Activated naive CD4-positive, alpha-beta T cell (primary cell): Measurements from ENCODE around the gene GALNT6.

ENCODE experiments used
- DNase-seq, 4 experiments: peaks; one replicate each; lab custom pipeline; 2025; lab: John Stamatoyannopoulos, UW

GALNT6 gene

GRCh38 chr12:51404627-51405026, 13.4 kb upstream of the GALNT6 start:
- no peak for DNase-seq

GRCh38 chr12:51403681-51404136, 12.5 kb upstream of the GALNT6 start:
- no peak for DNase-seq

GRCh38 chr12:51403159-51403558, 12.0 kb upstream of the GALNT6 start:
- DNase-seq, result no peak

- no peak for DNase-seq
These were observed 10.7 kb upstream of the GALNT6 start for GRCh38 chr12:51401900-51402299.

GRCh38 chr12:51401486-51401885, 10.3 kb upstream of the GALNT6 start:
- no peak for DNase-seq

GRCh38 chr12:51401020-51401419, 9.8 kb upstream of the GALNT6 start:
- no peak for DNase-seq

GRCh38 chr12:51399891-51400290, 8.7 kb upstream of the GALNT6 start:
- DNase-seq, result no peak

GRCh38 chr12:51397670-51398069, 6.5 kb upstream of the GALNT6 start:
- DNase-seq, result no peak

- no peak for DNase-seq
These were observed 4.4 kb upstream of the GALNT6 start for GRCh38 chr12:51395283-51396230.

- DNase-seq, result peak in 1 of 4 experiments; percentile 18
These were observed 2.7 kb upstream of the GALNT6 start for GRCh38 chr12:51393676-51394545.

GRCh38 chr12:51392556-51393237, 1.5 kb upstream of the GALNT6 start:
- no peak for DNase-seq

GRCh38 chr12:51390891-51391282, 319 bp downstream of the GALNT6 start:
- DNase-seq, result peak in 1 of 4 experiments; percentile 25

GRCh38 chr12:51390457-51390856, 749 bp downstream of the GALNT6 start:
- DNase-seq, result no peak

GRCh38 chr12:51389302-51389999, 1.8 kb downstream of the GALNT6 start:
- DNase-seq, result no peak

- no peak for DNase-seq
These were observed 2.4 kb downstream of the GALNT6 start for GRCh38 chr12:51388846-51389245.

GRCh38 chr12:51388069-51388799, 3.0 kb downstream of the GALNT6 start:
- DNase-seq, result no peak

GRCh38 chr12:51386351-51386750, 4.9 kb downstream of the GALNT6 start:
- no peak for DNase-seq

GRCh38 chr12:51383269-51383905, 7.8 kb downstream of the GALNT6 start:
- no peak for DNase-seq

GRCh38 chr12:51382173-51382572, 9.0 kb downstream of the GALNT6 start:
- DNase-seq, result no peak
